NCI-H524 treated with DMSO at 0.1 percent for 48 hours (cell line): ENCODE results near the gene XPOT.

Source experiments
- DNase-seq: peaks from one replicate; lab custom pipeline; 2025; lab: John Stamatoyannopoulos, UW

XPOT gene

GRCh38 chr12:64418209-64418608 lies 14.0 kb downstream of the XPOT start:
- DNase-seq = no peak

GRCh38 chr12:64419696-64420095 lies 15.5 kb downstream of the XPOT start:
- DNase-seq = no peak

GRCh38 chr12:64427988-64428387 lies 23.8 kb downstream of the XPOT start:
- DNase-seq = no peak

- DNase-seq = no peak
These were observed 24.8 kb downstream of the XPOT start for GRCh38 chr12:64428956-64429355.

- DNase-seq = no peak
These were observed 26.7 kb downstream of the XPOT start for GRCh38 chr12:64430886-64431285.

- DNase-seq = no peak
These were observed 27.6 kb downstream of the XPOT start for GRCh38 chr12:64431791-64432190.

- no peak for DNase-seq
These were observed 29.7 kb downstream of the XPOT start for GRCh38 chr12:64433915-64434314.

- DNase-seq = no peak
These were observed 35.9 kb downstream of the XPOT start for GRCh38 chr12:64440100-64440499.

GRCh38 chr12:64445490-64445889 lies 41.3 kb downstream of the XPOT start:
- no peak for DNase-seq

GRCh38 chr12:64446295-64446694 lies 42.1 kb downstream of the XPOT start:
- no peak for DNase-seq

- DNase-seq = no peak
These were observed 46.0 kb downstream of the XPOT start for GRCh38 chr12:64450057-64450640.

- peak; percentile 3 for DNase-seq
These were observed 46.7 kb downstream of the XPOT start for GRCh38 chr12:64450711-64451486.

- peak; percentile 63 for DNase-seq
These were observed 47.7 kb downstream of the XPOT start, which contains the start of gene TBK1 for GRCh38 chr12:64451687-64452558. TSS of gene TBK1 (plus strand) at chr12:64452120. CDS start at chr12:64455871, 3,751 bp downstream.

GRCh38 chr12:64452559-64453329 lies 48.6 kb downstream of the XPOT start:
- no peak for DNase-seq

- DNase-seq = no peak
These were observed 51.3 kb downstream of the XPOT start for GRCh38 chr12:64455506-64455905.

- no peak for DNase-seq
These were observed 51.9 kb downstream of the XPOT start for GRCh38 chr12:64456119-64456518.

- no peak for DNase-seq
These were observed 52.8 kb downstream of the XPOT start for GRCh38 chr12:64457032-64457431.

GRCh38 chr12:64457466-64457865 lies 53.3 kb downstream of the XPOT start:
- no peak for DNase-seq

- no peak for DNase-seq
These were observed 53.7 kb downstream of the XPOT start for GRCh38 chr12:64457923-64458322.

GRCh38 chr12:64459394-64459891 lies 55.3 kb downstream of the XPOT start:
- no peak for DNase-seq

- no peak for DNase-seq
These were observed 57.6 kb downstream of the XPOT start for GRCh38 chr12:64461634-64462414.
